Transverse colon (tissue), 4 donors: Measurements from ENCODE around the gene SLC7A10. TPM values are rescaled to one million over a fixed set of nuclear protein-coding genes. Genes with fewer than 3 reads are reported as not detected.
A peak's percentile ranks its signal among the peaks of the same experiment; 100 is the strongest.

Experiments
- DNase-seq: peaks from one replicate; pipeline ENCODE4 v3.0.0-alpha.2; 2019
- H3K27ac ChIP-seq, 4 donors: fragments of 200-600 bp; sonication (generic); 2 replicates each; pipeline ENCODE4 v1.5.1; 2016 to 2018; ENCODE audit warnings: inconsistent platforms in 4 of 4
- H3K27me3 ChIP-seq: fragments of 200-600 bp; sonication (generic); 2 replicates; pipeline ENCODE4 v1.5.1; 2017; ENCODE audit warnings: inconsistent platforms
- H3K36me3 ChIP-seq, 4 donors: fragments of 200-600 bp; sonication (generic); 2 replicates each; pipeline ENCODE4 v1.5.1; 2017 to 2019; ENCODE audit warnings: inconsistent platforms in 4 of 4
- H3K4me1 ChIP-seq, 4 donors: fragments of 200-600 bp; sonication (generic); 2 replicates each; pipeline ENCODE4 v1.5.1; 2017 to 2020; ENCODE audit warnings: inconsistent platforms in 4 of 4
- H3K4me3 ChIP-seq, 4 donors: fragments of 200-600 bp; sonication (generic); 1 replicate in 1 of 4; 2 replicates in 3 of 4; pipeline versions ENCODE4 v1.5.1 to v1.6.1; 2017 to 2019; ENCODE audit warnings: inconsistent platforms in 4 of 4
- H3K9me3 ChIP-seq, 2 donors: fragments of 200-600 bp; sonication (generic); 2 replicates each; pipeline ENCODE4 v1.5.1; 2017 to 2019; ENCODE audit warnings: inconsistent platforms in 2 of 2
- EP300 ChIP-seq: sonication (generic); formaldehyde crosslinking; IDR thresholded peaks from one replicate; pipeline ENCODE4 v1.6.1; 2017; ENCODE audit warnings: antibody characterized with exemption, low read depth
- POLR2A ChIP-seq: fragments of 450-650 bp; IDR thresholded peaks from one replicate; pipeline ENCODE4 v1.6.1; 2016; ENCODE audit warnings: antibody characterized with exemption, mild to moderate bottlenecking, moderate library complexity
- POLR2AphosphoS5 ChIP-seq, 3 donors: sonication (generic); formaldehyde crosslinking; IDR thresholded peaks; one replicate each; pipeline ENCODE4 v1.6.1; 2016; ENCODE audit warnings: antibody characterized with exemption in 3 of 3
- WGBS, 2 donors: methylation state at CpG; one replicate each; pipeline ENCODE4 v1.1.5; 2018; ENCODE audit warnings: low coverage in 1 of 2; 5-methylcytosine and 5-hydroxymethylcytosine counted together
- in situ Hi-C, 4 donors: fragments of 200-750 bp; cut with MboI; loops; one replicate each; pipeline versions ENCODE4 v1.15.0 to v1.15.1; 2017; ENCODE audit warnings: low sequenced_read_pairs in 3 of 4, low pct_ligation_motif_present in 1 of 4, low pct_unique_long_range_greater_than_20kb in 1 of 4
- intact Hi-C: fragments of 100-400 bp; cut with DNase I; formaldehyde crosslinking; loops from one replicate; pipeline ENCODE4 v1.15.1; 2023; ENCODE audit warnings: low total_unique reads
- total RNA-seq, 4 donors: library from RNA; depleted of rRNA; stranded (reverse); fragments of >200 nt; gene quantifications; one replicate each; pipeline ENCODE4 v1.1.0, GENCODE V29; 2016
- TF ChIP-seq, protein P1 (sequence below), 5 experiments: fragments of 200-600 bp in 3 of 5; fragments of 450-650 bp in 2 of 5; sonication (generic) in 3 of 5; IDR thresholded peaks; 1 replicate in 2 of 5; 2 replicates in 3 of 5; pipeline ENCODE4 v1.5.1; 2016 to 2017; ENCODE audit warnings: antibody characterized with exemption in 5 of 5, inconsistent platforms in 3 of 5, mild to moderate bottlenecking in 2 of 5, moderate library complexity in 1 of 5

SLC7A10 gene
- total RNA-seq, 4 donors from 2014 or later, result 0.48 TPM; not detected in 3

- TF ChIP-seq EP300, result no peak
- TF ChIP-seq POLR2AphosphoS5 (IDR thresholded peaks at IDR 0.05), result no peak
- TF ChIP-seq POLR2A, result no peak
- TF ChIP-seq, protein P1, sequence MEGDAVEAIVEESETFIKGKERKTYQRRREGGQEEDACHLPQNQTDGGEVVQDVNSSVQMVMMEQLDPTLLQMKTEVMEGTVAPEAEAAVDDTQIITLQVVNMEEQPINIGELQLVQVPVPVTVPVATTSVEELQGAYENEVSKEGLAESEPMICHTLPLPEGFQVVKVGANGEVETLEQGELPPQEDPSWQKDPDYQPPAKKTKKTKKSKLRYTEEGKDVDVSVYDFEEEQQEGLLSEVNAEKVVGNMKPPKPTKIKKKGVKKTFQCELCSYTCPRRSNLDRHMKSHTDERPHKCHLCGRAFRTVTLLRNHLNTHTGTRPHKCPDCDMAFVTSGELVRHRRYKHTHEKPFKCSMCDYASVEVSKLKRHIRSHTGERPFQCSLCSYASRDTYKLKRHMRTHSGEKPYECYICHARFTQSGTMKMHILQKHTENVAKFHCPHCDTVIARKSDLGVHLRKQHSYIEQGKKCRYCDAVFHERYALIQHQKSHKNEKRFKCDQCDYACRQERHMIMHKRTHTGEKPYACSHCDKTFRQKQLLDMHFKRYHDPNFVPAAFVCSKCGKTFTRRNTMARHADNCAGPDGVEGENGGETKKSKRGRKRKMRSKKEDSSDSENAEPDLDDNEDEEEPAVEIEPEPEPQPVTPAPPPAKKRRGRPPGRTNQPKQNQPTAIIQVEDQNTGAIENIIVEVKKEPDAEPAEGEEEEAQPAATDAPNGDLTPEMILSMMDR (IDR thresholded peaks at IDR 0.05), result no peak
These were observed 21.8 kb upstream of the SLC7A10 start for GRCh38 chr19:33247441-33247819.

GRCh38 chr19:33246709-33247440 is 21.2 kb upstream of the SLC7A10 start:
- WGBS, 2 donors, result 81% methylated on average over 7 of the region's 7 CpGs; no CpG with 5 or more reads in 1 of the 2 donors
- Histone ChIP-seq H3K4me1 (peaks cover 0 to under 1% (median under 1%) of the 10 kb centered on the region in 4 donors), H3K9me3 (peaks cover 3 to 9% of the 10 kb centered on the region in 2 donors), H3K27me3 (no peaks in the 10 kb centered on the region), H3K4me3 (no peak overlapping the region), H3K36me3 (no peaks in the 10 kb centered on the region), H3K27ac (no peak overlapping the region)
- no peak for DNase-seq
- in situ Hi-C loops (loop anchor here in 1 of 4 donors (25.0 kb wide), 1 partner anchor 515 kb away; no protein-coding TSS in a partner anchor), intact Hi-C loops (no loop called here)
- TF ChIP-seq POLR2A (no peak), POLR2AphosphoS5 (IDR thresholded peaks at IDR 0.05) (no peak), EP300 (no peak)
- TF ChIP-seq, protein P1 (IDR thresholded peaks at IDR 0.05), result no peak

More at GRCh38 chr19:33247441-33247819, 21.8 kb upstream of the SLC7A10 start:
- no peaks in the 10 kb centered on the region for H3K27me3 ChIP-seq
- H3K27ac ChIP-seq, result no peak overlapping the region
- no peak overlapping the region for H3K4me3 ChIP-seq
- peaks cover 3 to 9% of the 10 kb centered on the region in 2 donors for H3K9me3 ChIP-seq
- 80% methylated on average over 1 of the region's 1 CpG; no CpG with 5 or more reads in 1 of the 2 donors for WGBS, 2 donors
- no peaks in the 10 kb centered on the region for H3K4me1 ChIP-seq
- intact Hi-C loops (no loop called here), in situ Hi-C loops (loop anchor here in 1 of 4 donors (25.0 kb wide), 1 partner anchor 515 kb away; no protein-coding TSS in a partner anchor)
- DNase-seq, result no peak
- H3K36me3 ChIP-seq, result no peaks in the 10 kb centered on the region

- DNase-seq, result no peak
- 83% methylated on average over 7 of the region's 7 CpGs; no CpG with 5 or more reads in 1 of the 2 donors for whole genome bisulfite sequencing, 2 donors
- intact Hi-C loops, result no loop called here
- Histone ChIP-seq H3K27ac (no peak overlapping the region), H3K9me3 (peaks cover 3 to 9% of the 10 kb centered on the region in 2 donors), H3K36me3 (no peaks in the 10 kb centered on the region), H3K27me3 (no peaks in the 10 kb centered on the region), H3K4me1 (peaks cover 2 to 8% (median 7%) of the 10 kb centered on the region in 4 donors), H3K4me3 (no peak overlapping the region)
- in situ Hi-C loops, result loop anchor here in 1 of 4 donors (25.0 kb wide), 1 partner anchor 516 kb away; no protein-coding TSS in a partner anchor
- TF ChIP-seq POLR2AphosphoS5 (IDR thresholded peaks at IDR 0.05) (no peak), POLR2A (no peak), EP300 (no peak)
- TF ChIP-seq, protein P1 (IDR thresholded peaks at IDR 0.05), result peak; percentile 30 to 56 (median 48)
These were observed 20.5 kb upstream of the SLC7A10 start for GRCh38 chr19:33245948-33246708.

- no peak overlapping the region for H3K27ac ChIP-seq
- peaks cover 3 to 9% of the 10 kb centered on the region in 2 donors for H3K9me3 ChIP-seq
- intact Hi-C loops, result loop anchor here (5.0 kb wide), 1 partner anchor 534 kb away; no protein-coding TSS in a partner anchor
- no peak overlapping the region for H3K4me3 ChIP-seq
- TF ChIP-seq POLR2A (no peak), EP300 (no peak), POLR2AphosphoS5 (IDR thresholded peaks at IDR 0.05) (no peak)
- TF ChIP-seq, protein P1 (IDR thresholded peaks at IDR 0.05), result no peak
- in situ Hi-C loops, result loop anchor here in 1 of 4 donors (25.0 kb wide), 1 partner anchor 519 kb away; no protein-coding TSS in a partner anchor
- H3K4me1 ChIP-seq, result peaks cover 2 to 11% (median 8%) of the 10 kb centered on the region in 4 donors
- no peak for DNase-seq
- H3K27me3 ChIP-seq, result no peaks in the 10 kb centered on the region
- H3K36me3 ChIP-seq, result no peaks in the 10 kb centered on the region
- WGBS, 2 donors, result 60 to 78% methylated on average over 1 to 6 of the region's 6 CpGs
These were observed 17.3 kb upstream of the SLC7A10 start for GRCh38 chr19:33242911-33243310.
